AG08395 (cell line): ENCODE data around the gene DISC1.
"Not testable (repeated sequence)": the region's sequence is repeated elsewhere in the genome, so short reads cannot be mapped to it uniquely, and the experiment has no call there.

Experiments
- DNase-seq: peaks from one replicate; pipeline ENCODE4 v3.0.0; 2012; ENCODE audit warnings: mixed read lengths, low spot score

DISC1 gene

GRCh38 chr1:231605149-231606100 lies 21.2 kb upstream of the DISC1 start:
- DNase-seq = no peak

- DNase-seq = peak; percentile 60
These were observed 19.9 kb upstream of the DISC1 start for GRCh38 chr1:231606712-231607111.

DNA sequence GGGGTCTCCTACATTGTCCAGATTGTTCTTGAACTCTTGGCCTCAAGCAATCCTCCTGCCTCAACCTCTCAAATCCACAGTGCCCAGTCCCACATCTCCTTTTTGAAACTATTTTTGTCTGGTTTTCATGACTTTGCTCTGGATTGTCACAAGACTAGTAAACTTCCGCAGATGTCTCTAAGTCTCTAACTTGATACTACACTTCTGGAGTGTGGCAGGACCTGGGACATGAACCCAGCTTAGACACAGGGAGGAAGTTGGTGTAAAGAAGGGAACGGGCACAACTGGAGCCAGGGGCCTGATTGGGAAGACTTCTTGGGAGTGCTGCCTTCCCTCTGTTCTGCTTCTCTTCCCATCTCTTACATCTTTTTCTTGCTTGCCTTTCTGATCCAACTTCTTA lies 16.2 kb upstream of the DISC1 start:
- DNase-seq = no peak

- no peak for DNase-seq
These were observed 15.5 kb upstream of the DISC1 start for GRCh38 chr1:231611111-231611510.

DNA sequence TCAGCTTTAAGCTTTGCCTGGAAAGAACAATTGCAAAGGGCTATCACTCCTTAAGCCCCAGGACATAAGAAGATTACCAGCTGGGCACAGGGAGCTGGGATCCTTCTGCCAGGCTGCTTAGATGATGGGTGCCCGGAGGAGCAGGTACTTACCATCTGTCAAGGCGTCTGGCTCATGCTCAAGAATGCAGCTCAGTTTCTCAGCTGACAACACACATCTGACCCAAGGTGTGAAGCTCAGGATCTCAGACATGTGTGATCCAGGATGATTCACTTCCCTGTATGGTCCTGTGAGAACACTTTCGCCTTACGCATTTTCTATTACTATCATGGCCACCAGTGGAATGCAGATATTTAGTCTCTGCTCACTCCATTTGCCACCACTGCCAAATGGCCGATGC lies 14.7 kb upstream of the DISC1 start:
- no peak for DNase-seq

- DNase-seq = no peak
These were observed 14.0 kb upstream of the DISC1 start for GRCh38 chr1:231612393-231613089.

- no peak for DNase-seq
These were observed 12.9 kb upstream of the DISC1 start for GRCh38 chr1:231613419-231614349.

DNA sequence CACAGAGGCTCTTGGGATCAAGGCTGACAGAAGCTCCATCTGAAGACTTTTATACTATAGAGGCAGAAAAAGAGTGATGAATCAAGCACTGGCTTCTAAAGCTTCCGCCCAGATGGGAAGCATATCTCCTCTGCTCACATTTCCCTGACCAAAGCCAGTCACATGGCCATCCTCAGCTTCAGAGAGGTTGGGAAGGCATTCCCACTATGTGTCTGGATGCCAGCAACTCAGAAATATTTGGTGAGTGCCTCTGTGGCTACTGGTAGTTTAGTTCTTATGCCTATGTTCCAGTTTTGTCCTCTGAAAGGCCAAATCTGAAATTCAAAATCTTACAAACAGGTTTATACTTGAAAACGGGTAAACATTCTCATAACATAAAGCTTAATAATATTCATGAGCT lies 9.9 kb upstream of the DISC1 start:
- no peak for DNase-seq

DNA sequence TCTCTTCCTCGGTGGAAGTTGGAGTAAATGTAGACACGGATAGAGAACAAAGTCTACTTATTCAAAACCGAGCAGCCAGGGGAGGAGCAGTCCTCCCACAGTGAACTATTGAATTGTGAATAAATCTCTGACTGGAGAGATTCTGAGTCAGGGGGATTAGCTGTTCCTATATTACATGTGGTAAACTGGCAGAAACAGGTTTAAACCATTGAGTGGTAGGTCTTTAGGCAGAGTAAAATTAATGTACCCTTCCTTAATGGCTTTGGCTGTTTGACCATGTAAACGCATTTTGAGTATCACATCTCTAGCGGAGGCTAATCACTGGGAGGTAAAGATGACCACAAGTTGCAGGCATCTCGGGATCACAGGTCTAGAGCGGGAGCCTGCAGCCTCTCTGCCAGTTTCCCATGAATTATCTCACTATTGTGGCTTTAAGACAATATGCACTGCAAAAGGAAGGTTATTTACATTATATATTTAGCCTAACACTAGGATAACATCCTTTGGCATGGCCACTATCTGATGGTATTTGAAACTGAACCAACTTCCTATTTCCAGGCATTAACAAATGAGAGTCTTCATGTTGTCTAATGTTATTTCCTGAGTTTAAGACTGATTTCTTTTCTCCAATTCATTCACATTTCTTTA lies 7.9 kb upstream of the DISC1 start:
- no peak for DNase-seq

DNA sequence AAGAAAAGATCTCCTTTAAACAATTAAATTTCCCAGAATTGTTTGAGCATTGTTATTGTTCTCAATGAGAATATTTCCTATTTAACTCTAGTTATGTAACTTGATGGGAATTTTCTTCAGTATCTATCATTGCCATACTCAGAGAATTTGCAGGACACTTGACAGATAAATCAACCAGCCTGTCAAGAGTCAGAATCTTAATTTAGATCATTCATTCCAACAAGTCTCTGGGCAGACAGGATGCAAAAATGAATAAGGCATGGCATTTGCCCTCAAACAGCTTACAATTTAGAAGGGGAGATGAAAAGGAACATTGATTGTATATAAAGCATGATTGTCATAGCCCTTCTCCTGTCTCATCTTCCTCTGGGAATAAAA lies 7.3 kb upstream of the DISC1 start:
- DNase-seq = no peak

DNA sequence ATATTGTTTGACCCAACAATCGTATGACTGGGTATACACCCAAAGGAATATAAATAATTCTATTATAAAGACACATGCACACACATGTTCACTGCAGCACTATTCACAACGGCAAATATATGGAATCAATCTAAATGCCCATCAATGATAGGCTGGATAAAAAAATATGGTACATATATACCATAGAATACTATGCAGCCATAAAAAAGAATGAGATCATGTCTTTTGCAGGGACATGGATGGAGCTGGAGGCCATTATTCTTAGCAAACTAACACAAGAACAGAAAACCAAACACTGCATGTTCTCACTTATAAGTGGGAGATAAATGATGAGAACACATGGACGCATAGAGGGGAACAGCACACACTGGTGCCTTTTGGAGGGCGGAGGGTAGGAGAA lies 1.5 kb upstream of the DISC1 start:
- DNase-seq = not testable (repeated sequence)

- no peak for DNase-seq
These were observed 535 bp upstream of the DISC1 start for GRCh38 chr1:231625975-231626534.

GRCh38 chr1:231626951-231627614 lies 493 bp downstream of the DISC1 start:
- peak; percentile 55 for DNase-seq

GRCh38 chr1:231628207-231628876 lies 1.8 kb downstream of the DISC1 start:
- no peak for DNase-seq

GRCh38 chr1:231629132-231629531 lies 2.5 kb downstream of the DISC1 start:
- no peak for DNase-seq

GRCh38 chr1:231630558-231631205 lies 4.1 kb downstream of the DISC1 start:
- peak; percentile 74 for DNase-seq

DNA sequence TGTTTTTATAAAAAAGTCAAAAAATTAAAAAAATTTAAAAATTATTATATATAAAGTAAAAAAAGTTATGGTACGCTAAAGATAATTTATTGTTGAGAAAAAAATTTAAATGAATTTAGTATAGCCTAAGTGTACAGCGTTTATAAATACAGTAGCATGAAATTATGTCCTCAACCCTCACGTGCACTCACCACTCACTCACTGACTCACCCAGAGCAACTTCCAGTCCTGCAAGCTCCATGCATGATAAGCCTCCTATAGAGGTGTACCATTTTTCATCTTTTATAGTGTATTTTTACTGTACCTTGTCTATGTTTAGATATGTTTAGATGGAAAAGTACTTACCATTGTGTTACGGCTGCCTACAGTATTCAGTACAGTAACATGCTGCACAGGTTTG lies 5.1 kb downstream of the DISC1 start:
- no peak for DNase-seq

DNA sequence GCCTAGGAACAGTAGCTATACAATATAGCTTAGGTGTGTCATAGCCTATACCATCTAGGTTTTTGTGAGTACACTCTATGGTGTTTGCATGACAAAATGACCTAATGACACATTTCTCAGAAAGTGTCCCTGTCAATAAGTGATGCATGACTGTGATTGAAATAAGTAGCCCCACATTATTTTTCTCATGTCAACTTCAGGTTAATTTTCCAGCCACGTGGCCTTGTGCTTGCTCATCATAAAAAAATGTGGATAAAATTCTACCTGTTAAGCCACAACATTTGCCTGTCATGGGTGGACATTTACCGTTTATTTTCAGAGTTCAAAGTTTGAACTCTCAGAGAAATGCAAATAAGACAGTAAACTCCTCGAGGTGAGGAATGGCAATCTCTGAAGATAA lies 5.5 kb downstream of the DISC1 start:
- no peak for DNase-seq

DNA sequence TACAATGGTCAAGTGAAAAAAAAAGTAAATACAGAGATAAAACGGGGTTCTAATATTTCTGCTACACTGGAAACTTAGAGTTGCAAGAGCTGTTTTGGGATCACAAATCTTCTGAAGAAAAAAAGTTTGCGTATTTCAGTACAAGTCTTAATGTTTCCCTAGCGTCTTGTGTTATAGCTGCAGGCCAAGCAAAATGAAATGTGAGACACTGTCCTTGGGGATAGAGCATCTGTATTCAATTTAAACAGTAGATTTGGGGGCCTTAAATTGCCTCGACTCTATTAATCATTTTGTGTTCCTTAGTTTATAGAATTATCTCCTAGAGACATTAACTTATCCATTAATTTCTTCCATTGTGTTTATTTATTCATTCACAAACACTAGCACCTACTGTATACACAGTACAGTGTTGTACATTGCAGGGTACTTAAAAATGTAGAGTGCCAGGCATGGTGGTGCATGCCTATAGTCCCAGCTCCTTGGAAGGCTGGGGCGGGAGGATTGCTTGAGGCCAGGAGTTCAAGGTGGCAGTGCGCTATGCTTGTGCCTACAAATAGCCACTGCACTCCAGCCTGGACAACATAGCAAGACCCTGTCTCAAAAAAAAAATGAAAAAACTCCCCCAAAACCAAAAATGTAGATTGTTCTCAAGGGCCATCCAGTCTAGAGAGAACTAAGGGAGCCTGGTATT lies 7.9 kb downstream of the DISC1 start:
- no peak for DNase-seq
